Neuron (in vitro differentiated cells): ENCODE data around the gene R3HDM4.
"Not testable (repeated sequence)": the region's sequence is repeated elsewhere in the genome, so short reads cannot be mapped to it uniquely, and the experiment has no call there.

Experiments used
- H2AFZ ChIP-seq: one replicate; pipeline ENCODE4 v1.6.1; 2013; ENCODE audit warnings: low read depth, mild to moderate bottlenecking, inconsistent platforms, low read length, moderate library complexity
- H3K27me3 ChIP-seq: one replicate; pipeline ENCODE4 v1.6.1; 2013; ENCODE audit warnings: low read length; ENCODE audit not compliant: insufficient read depth
- H3K36me3 ChIP-seq: one replicate; pipeline ENCODE4 v1.6.1; 2013; ENCODE audit warnings: low read length; ENCODE audit not compliant: insufficient read depth
- H3K4me1 ChIP-seq: one replicate; pipeline ENCODE4 v1.6.1; 2013; ENCODE audit warnings: low read length; ENCODE audit not compliant: insufficient read depth
- H3K4me3 ChIP-seq: 2 replicates; pipeline ENCODE4 v1.5.1; 2013; ENCODE audit warnings: mild to moderate bottlenecking, low read length, moderate library complexity
- H3K9me3 ChIP-seq: one replicate; pipeline ENCODE4 v1.6.1; 2013; ENCODE audit warnings: low read length

R3HDM4 gene

DNA sequence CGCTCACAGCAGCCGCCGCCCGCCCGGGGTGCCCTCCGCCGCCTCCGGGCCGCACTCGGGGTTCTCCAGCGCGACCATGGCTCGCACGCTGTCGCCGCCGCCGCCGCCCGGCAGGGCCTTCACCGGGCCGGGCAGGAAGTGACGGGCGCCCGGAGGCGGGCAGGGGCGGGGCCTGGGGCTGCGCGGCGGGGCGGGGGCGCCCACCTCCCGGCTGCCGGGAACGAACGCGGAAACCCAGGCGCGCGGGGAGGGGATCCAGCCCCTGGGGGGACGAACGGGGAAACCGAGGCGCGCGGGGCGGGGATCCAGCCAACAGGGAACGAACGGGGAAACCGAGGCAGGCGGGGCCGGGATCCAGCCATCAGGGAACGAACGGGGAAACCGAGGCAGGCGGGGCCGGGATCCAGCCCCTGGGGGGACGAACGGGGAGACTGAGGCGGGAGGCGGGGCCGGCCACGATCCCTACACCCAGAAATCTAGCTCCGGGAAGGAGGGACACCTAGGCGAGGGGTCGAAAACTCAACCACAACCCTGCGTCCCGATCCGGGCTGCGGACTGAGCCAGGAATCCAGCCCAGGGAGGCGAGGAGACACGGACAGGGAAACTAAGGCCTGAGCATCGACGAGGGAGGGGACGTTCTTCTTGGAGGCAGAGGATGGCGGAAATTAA, at the start of gene R3HDM4:
R3HDM4 (minus strand) TSS at position 140 of the 669 bp plus-strand sequence; CDS start at position 78, 62 bp downstream.
- Histone ChIP-seq H2AFZ (peak within 1 kb of the TSS; percentile 60), H3K9me3 (peaks cover 3% of the 10 kb centered on the region), H3K4me1 (peaks cover 9% of the 10 kb centered on the region), H3K4me3 (peak within 1 kb of the TSS; percentile 96), H3K27me3 (no peaks in the 10 kb centered on the region), H3K36me3 (no peaks in the 10 kb centered on the region)

DNA sequence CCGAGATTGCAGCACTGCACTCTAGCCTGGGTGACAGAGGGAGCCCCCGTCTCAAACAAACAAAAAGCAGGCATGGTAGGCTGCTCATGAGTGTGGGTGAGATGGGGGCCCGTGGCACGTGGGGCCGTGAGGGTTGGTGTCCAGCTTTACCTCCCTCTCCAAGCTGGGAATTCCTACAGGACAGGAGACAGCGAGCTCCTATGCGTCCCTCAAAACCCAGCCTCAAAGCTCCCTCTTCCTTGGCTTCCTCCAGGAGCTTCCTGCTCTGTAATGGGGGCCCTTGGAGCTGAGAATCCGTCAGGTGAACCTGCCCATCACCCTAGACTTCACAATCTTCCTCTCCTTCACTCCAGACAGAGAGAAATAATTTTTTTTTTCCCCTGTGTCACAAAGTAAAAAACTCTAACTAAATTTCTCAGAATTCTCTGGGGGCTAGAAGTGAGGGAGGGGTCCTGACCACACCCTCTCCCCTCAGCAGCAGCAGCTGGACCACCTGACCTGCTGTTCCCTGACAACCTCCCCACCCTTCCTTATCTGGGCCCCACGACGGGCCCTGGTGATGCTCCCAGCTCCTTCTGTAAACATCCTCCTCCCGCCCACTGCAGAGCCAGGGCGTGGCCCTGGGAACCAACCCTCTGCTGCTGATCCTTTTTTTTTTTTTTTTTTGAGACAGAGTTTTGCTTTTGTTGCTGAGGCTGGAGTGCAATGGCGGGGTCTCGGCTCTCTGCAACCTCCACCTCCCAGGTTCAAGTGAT, 49.0 kb upstream of the R3HDM4 start:
- Histone ChIP-seq H3K4me1 (peaks cover 3% of the 10 kb centered on the region), H3K36me3 (peaks cover 35% of the 10 kb centered on the region)

DNA sequence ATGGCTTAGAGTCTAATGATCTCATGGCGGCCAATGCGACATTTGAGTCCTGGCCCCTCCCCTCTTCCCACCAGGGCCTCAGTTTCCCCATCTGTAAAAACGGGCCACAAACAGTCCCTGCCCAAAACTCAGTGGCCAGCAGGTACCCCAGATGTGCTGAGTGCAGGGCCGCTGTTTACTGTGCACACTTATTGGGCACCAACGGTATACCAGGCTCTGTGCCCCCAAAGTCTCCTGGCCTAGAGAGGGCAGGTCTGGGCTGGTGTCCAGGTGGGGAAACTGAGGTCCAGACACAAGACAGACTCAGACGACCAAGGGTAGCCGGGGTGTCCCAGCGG, 47.6 kb upstream of the R3HDM4 start:
- Histone ChIP-seq H3K36me3 (peaks cover 28% of the 10 kb centered on the region), H3K4me3 (no peak overlapping the region), H3K4me1 (peaks cover 15% of the 10 kb centered on the region), H3K27me3 (no peaks in the 10 kb centered on the region), H3K9me3 (peaks cover 9% of the 10 kb centered on the region), H2AFZ (no peak overlapping the region)

More for the DNA sequence above, 49.0 kb upstream of the R3HDM4 start:
- peaks cover 14% of the 10 kb centered on the region for H3K9me3 ChIP-seq
- no peak overlapping the region for H2AFZ ChIP-seq
- H3K27me3 ChIP-seq: no peaks in the 10 kb centered on the region
- H3K4me3 ChIP-seq: no peak overlapping the region

DNA sequence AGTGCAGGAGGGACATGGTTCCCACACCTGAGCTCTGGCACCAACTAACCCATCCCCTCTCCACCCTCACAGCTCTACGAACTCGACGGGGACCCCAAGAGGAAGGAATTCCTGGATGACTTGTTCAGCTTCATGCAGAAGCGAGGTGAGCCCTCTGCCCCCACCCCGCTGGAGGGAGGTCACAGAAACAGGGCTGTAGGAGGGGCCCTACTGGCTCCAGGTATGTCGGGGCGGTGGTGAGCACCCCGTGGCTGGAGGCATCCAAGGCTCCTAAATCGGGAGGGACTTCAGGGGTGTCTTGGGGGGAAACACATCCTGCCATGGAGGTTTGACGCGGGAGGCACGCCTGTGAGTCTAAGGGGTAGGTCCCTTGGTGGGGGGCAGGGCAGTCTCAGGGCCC, 47.0 kb upstream of the R3HDM4 start:
- H3K4me3 ChIP-seq: no peak overlapping the region
- no peaks in the 10 kb centered on the region for H3K27me3 ChIP-seq
- peaks cover 6% of the 10 kb centered on the region for H3K9me3 ChIP-seq
- peaks cover 23% of the 10 kb centered on the region for H3K36me3 ChIP-seq
- no peak overlapping the region for H2AFZ ChIP-seq
- H3K4me1 ChIP-seq: peaks cover 15% of the 10 kb centered on the region

DNA sequence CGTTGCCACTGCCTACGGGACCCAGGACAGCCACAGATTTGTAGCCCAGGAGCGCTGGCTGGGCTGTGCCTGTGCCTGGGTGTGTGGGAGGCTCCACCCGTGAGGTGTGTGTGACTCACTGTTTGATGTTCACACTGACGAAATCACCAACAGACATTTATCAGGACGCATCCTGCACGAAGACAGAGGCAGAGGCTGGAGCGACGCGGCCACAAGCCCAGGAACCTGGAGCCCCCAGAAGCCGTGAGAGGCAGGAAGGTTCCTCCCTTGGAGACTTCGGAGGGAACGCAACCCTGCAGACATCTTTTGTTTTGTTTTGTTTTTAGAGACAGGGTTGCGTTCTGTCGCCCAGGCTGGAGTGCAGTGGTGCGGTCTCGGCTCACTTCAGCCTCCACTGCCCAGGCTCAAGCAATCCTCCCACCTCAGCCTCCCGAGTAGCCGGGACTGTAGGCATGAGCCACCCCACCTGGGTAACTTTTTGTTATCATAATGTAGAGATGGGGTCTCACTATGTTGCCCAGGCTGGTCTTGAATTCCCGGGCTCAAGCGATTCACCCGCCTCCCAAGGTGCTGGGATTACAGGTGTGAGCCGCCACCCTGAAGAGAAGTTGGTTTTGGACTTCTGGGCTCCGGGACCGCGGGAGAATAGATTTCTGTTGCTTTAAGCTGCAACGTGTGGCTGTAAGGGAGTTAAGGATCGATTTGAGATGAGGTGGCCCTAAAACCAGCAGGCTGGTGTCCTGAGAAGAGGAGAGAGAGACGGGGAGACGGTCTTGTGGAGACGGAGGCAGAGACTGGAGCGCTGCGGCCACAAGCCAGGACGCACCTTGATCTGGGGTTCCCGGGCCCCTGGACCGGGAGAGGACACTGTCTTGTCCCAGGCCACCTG, 46.2 kb upstream of the R3HDM4 start:
- peaks cover 2% of the 10 kb centered on the region for H3K9me3 ChIP-seq
- no peak overlapping the region for H2AFZ ChIP-seq
- peaks cover 15% of the 10 kb centered on the region for H3K4me1 ChIP-seq
- H3K4me3 ChIP-seq: no peak overlapping the region
- peaks cover 16% of the 10 kb centered on the region for H3K36me3 ChIP-seq
- no peaks in the 10 kb centered on the region for H3K27me3 ChIP-seq

DNA sequence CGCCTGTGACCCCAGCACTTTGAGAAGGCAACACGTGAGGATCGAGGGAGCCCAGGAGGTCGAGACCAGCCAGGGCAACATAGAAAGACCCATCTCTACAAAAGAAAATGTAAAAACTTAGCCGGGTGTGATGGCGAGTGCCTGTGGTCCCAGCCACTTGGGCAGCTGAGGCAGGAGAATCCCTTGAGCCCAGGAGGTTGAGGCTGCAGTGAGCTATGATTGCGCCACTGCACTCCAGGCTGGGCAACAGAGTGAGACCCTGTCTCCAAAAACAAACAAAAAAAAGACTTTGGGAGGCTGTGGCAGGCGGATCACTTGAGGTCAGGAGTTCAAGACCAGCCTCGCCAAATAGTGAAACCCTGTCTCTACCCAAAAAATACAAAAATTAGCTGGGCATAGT, 44.6 kb upstream of the R3HDM4 start:
- not testable (repeated sequence) for H3K36me3 ChIP-seq
- peaks cover 15% of the 10 kb centered on the region for H3K4me1 ChIP-seq

DNA sequence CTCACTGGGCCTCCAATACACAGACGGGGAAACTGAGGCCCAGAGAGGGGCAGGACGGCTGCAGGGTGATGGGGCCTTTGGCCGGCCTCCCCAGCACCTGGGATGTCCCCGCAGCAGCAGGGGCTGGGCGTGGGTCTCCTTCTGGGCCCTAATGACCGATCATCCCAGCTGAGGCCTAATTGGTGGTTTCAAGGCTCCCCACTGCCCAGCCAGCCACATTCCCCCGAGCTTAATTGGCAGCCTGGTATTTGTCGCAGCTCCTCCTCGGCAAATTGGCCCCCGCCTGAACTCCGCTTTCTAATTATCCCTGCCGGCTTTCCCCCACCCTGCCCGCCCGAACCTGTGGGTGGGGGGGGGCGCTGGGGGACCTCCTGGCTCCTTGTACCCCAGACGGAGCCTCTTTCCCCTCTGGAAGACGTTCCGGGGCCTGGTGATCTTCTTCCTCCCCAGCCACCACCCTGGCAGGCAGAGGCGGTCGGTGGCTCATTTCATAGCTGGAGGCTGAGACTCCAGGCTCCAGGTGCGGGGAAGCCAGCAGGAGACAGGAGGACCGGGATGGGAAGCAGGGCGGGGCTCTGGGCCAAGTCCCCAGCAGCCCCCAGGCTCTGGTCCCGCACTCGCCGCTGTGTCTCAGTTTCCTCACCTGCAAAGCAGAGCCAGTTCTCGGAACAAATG, 43.9 kb upstream of the R3HDM4 start:
- peaks cover under 1% of the 10 kb centered on the region for H3K36me3 ChIP-seq
- H3K27me3 ChIP-seq: no peaks in the 10 kb centered on the region
- H2AFZ ChIP-seq: no peak overlapping the region
- H3K4me1 ChIP-seq: peaks cover 15% of the 10 kb centered on the region
- no peak overlapping the region for H3K4me3 ChIP-seq
- H3K9me3 ChIP-seq: no peaks in the 10 kb centered on the region

More for the DNA sequence above, 44.6 kb upstream of the R3HDM4 start:
- H2AFZ ChIP-seq, H3K4me3 ChIP-seq, H3K9me3 ChIP-seq, H3K27me3 ChIP-seq: not testable (repeated sequence)

DNA sequence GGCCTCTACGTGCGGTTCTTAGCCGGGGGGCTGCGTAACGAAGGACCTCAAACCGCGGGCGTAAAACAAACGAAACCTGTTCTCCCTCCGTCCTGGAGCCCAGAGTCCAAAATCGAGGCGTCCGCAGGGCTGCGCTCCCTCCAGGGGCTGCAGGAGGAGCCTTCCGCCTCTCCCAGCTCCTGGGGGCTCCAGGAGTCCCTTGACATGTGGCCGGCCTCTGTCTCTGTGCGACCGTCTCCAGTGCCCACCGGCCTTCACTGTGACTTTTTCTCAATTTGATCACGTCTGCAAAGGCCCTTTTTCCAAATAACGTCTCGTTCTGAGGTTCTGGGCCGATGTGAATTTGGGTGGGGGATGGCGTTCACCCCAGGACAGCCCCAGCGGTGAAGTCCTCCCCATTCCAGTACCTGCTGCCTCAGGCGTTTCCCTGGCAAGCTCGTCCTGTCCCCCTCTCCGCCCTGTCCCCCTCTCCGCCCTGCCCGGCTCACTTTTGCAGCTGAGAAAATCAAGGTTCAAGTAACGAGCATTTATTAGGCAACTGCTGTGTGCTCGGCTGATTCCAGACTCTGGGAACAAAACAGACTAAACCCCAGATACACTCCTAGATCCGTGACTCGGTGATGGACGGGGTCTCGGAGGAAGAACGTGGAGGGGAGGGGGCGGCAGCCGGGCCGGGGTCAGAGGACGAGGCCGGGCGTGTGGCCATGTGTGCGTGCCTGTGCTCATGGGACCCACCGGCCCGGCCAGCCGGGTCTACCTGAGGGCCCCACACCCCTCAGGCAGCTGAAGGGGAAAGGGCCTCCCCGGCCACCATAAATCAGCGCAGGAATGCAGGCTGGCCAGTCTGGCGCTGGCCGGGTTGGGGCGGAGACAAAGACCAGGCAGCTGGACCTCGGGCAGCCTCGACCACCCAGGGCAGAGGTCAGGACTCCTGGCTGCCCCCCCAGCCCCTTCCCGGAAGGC, 43.1 kb upstream of the R3HDM4 start:
- H3K4me1 ChIP-seq: peaks cover 12% of the 10 kb centered on the region
- H3K27me3 ChIP-seq: no peaks in the 10 kb centered on the region
- no peaks in the 10 kb centered on the region for H3K36me3 ChIP-seq
- no peaks in the 10 kb centered on the region for H3K9me3 ChIP-seq
- H3K4me3 ChIP-seq: no peak overlapping the region
- no peak overlapping the region for H2AFZ ChIP-seq

DNA sequence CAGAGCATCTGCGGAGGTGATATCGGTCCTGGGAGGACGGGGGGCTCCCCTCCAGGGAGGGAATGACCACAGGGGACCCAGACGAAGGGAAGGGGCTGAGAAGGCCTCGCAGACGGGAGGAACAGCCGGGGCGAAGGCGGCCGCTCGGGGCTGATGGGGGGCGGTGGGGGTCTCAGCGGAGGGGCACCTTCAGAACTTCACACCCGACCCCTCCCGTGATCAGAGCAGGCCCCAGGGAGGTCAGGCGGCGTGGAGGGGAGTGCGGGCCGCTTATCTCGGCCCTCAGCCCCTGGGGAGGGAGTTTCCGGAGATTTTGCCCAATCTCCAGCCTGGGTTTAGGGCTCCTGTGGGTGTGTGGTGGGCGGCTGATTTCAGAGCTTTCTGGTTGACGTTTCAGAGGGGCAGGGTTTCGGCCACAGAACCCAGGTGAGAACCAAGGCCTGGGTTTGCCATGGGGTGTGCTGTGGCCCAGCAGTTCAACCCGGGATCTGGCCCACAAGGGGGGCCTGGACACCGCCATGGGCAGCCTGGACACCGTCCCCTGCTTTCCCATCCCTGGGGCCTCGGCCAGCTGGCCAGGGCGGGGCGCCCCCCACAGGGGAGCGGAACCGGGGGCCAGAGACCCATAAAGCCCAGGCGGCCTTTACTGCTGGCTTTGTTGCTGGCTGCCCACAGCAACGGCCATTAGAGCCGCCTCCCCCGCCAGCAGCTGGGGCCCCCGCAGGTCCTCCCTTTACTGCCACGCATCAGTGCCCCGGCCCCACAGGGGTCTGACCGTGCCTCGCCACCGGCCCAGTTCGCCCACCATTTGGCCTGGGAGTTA, 41.9 kb upstream of the R3HDM4 start:
- Histone ChIP-seq H3K36me3 (no peaks in the 10 kb centered on the region), H3K4me1 (peaks cover 12% of the 10 kb centered on the region), H3K27me3 (no peaks in the 10 kb centered on the region), H2AFZ (no peak overlapping the region), H3K9me3 (no peaks in the 10 kb centered on the region), H3K4me3 (no peak overlapping the region)

DNA sequence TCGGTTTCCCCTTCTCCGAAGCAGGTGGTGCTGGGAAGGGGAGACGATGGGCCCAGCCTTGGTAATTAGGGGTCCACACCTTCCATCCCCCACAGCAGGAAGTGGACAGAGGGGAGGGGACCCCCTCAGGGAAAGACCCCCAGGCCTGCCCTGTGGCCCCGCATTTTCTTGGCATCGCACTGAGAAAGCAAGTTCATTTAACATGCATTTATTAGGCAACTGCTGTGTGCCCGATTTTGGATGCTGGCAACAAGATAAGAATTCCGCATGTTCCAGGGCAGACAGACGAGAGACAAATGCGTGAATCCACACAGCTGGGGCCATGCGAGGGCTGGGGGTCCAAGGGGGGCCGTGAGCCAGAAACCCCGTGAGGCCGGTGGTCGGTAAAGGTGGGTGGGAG, 41.3 kb upstream of the R3HDM4 start:
- H3K4me1 ChIP-seq: peaks cover 12% of the 10 kb centered on the region
- no peaks in the 10 kb centered on the region for H3K36me3 ChIP-seq
- H3K27me3 ChIP-seq: no peaks in the 10 kb centered on the region

DNA sequence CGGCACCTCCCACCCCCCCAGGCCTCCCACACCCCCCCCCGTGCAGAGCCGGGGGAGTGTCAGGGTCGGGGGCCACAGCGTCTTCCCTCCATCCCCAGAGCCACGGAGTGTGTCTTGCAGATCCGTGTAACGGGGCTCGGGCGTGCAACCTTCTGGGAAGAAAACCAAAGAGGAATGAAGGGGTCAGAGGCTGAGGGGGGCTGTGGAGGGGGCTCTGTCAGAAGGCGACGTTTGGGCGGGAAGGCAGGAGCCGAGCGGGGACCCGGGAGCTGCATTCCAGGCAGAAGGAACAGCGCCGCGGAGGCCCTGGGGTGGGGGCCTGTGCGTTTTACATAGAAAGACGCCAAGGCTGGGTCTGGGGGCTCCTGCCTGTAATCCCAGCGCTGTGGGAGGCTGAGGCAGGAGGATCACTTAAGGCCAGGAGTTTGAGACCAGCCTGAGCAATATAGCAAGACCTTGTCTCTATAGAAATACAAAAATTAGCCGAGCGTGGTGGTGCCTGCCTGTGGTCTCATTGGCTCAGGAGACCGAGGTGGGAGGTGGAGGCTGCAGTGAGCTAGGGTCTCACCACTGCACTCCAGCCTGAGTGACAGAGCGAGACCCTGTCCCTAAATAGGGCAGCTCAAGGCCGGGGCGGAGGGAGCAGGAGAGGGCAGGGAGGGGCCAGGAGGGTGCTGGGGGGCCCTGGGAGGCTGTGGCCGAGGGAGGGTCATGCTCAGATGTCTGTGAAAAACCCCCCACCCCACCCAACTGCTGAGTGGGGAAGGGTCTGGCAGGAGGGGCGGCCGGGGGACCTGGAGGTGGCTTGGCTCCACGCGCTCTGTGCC, 40.6 kb upstream of the R3HDM4 start:
- no peaks in the 10 kb centered on the region for H3K9me3 ChIP-seq
- H3K4me3 ChIP-seq: no peak overlapping the region
- no peak overlapping the region for H2AFZ ChIP-seq
- no peaks in the 10 kb centered on the region for H3K27me3 ChIP-seq
- no peaks in the 10 kb centered on the region for H3K36me3 ChIP-seq
- peaks cover 12% of the 10 kb centered on the region for H3K4me1 ChIP-seq

More for the DNA sequence above, 41.3 kb upstream of the R3HDM4 start:
- H2AFZ ChIP-seq: no peak overlapping the region
- H3K4me3 ChIP-seq: no peak overlapping the region
- H3K9me3 ChIP-seq: no peaks in the 10 kb centered on the region
